Activated T-cell treated with anti-CD3 and anti-CD28 coated beads, Interleukin-2, amount 50 U/mL, for 4 hours (primary cell): ENCODE data around the gene PTGES2. TPM values are rescaled to one million over a fixed set of nuclear protein-coding genes. Genes with fewer than 3 reads are reported as not detected.

Experiments
- ATAC-seq, 2 donors: fragments of 200-7000 bp; cut with Tn5 transposase; one replicate each; pipeline ENCODE4 v1.10.0; 2021
- DNase-seq: peaks from one replicate; pipeline ENCODE4 v3.0.0-alpha.2; 2020
- H3K27me3 Mint-ChIP-seq: one replicate; pipeline ENCODE4 v1.8.0; 2021; ENCODE audit warnings: low read depth, mixed read lengths
- H3K36me3 Mint-ChIP-seq: one replicate; pipeline ENCODE4 v1.8.0; 2022; ENCODE audit warnings: mixed read lengths; ENCODE audit not compliant: insufficient read depth
- H3K4me1 Mint-ChIP-seq: one replicate; pipeline ENCODE4 v1.8.0; 2021; ENCODE audit warnings: low read depth, mixed read lengths
- H3K4me3 Mint-ChIP-seq: one replicate; pipeline ENCODE4 v1.8.0; 2021; ENCODE audit warnings: mild to moderate bottlenecking, moderate library complexity, mixed read lengths
- H3K9me3 Mint-ChIP-seq: one replicate; pipeline ENCODE4 v1.8.0; 2021; ENCODE audit warnings: mixed read lengths
- total RNA-seq, 3 donors: library from RNA; stranded (reverse); gene quantifications; one replicate each; pipeline ENCODE4 v1.2.1, GENCODE V29; 2021

PTGES2 gene
- total RNA-seq, 3 donors from 2014 or later, result 123 to 132 (median 123) TPM

GRCh38 chr9:128101690-128102089, 25.8 kb downstream of the PTGES2 start:
- H3K9me3 Mint-ChIP-seq, result no peaks in the 10 kb centered on the region
- no peaks in the 10 kb centered on the region for H3K27me3 Mint-ChIP-seq
- peaks cover 21% of the 10 kb centered on the region for H3K36me3 Mint-ChIP-seq
- H3K4me3 Mint-ChIP-seq, result no peak overlapping the region
- DNase-seq, result no peak
- ATAC-seq, result no peak
- H3K4me1 Mint-ChIP-seq, result peaks cover 52% of the 10 kb centered on the region

GRCh38 chr9:128101231-128101661, 26.3 kb downstream of the PTGES2 start:
- Mint-ChIP-seq H3K9me3 (no peaks in the 10 kb centered on the region), H3K4me3 (no peak overlapping the region), H3K36me3 (peaks cover 18% of the 10 kb centered on the region), H3K4me1 (peaks cover 53% of the 10 kb centered on the region), H3K27me3 (no peaks in the 10 kb centered on the region)
- DNase-seq (no peak), ATAC-seq (no peak)

GRCh38 chr9:128100581-128100980, 26.9 kb downstream of the PTGES2 start:
- peaks cover 53% of the 10 kb centered on the region for H3K4me1 Mint-ChIP-seq
- H3K36me3 Mint-ChIP-seq, result peaks cover 18% of the 10 kb centered on the region
- no peak overlapping the region for H3K4me3 Mint-ChIP-seq

GRCh38 chr9:128099932-128100491, 27.5 kb downstream of the PTGES2 start:
- no peak for DNase-seq
- H3K36me3 Mint-ChIP-seq, result peaks cover 18% of the 10 kb centered on the region
- no peak overlapping the region for H3K4me3 Mint-ChIP-seq
- no peak for ATAC-seq
- H3K9me3 Mint-ChIP-seq, result no peaks in the 10 kb centered on the region
- no peaks in the 10 kb centered on the region for H3K27me3 Mint-ChIP-seq
- H3K4me1 Mint-ChIP-seq, result peaks cover 59% of the 10 kb centered on the region

More at GRCh38 chr9:128100581-128100980, 26.9 kb downstream of the PTGES2 start:
- no peak for DNase-seq
- H3K9me3 Mint-ChIP-seq, result no peaks in the 10 kb centered on the region
- no peaks in the 10 kb centered on the region for H3K27me3 Mint-ChIP-seq
- no peak for ATAC-seq

GRCh38 chr9:128099231-128099931, 28.1 kb downstream of the PTGES2 start:
- Mint-ChIP-seq H3K4me1 (peaks cover 65% of the 10 kb centered on the region), H3K27me3 (no peaks in the 10 kb centered on the region), H3K9me3 (no peaks in the 10 kb centered on the region), H3K36me3 (peaks cover 20% of the 10 kb centered on the region), H3K4me3 (no peak overlapping the region)
- DNase-seq (no peak), ATAC-seq (no peak)

- DNase-seq (peak; percentile 72), ATAC-seq (peak; percentile 37 to 39)
- Mint-ChIP-seq H3K36me3 (peaks cover 19% of the 10 kb centered on the region), H3K4me1 (peaks cover 70% of the 10 kb centered on the region), H3K27me3 (no peaks in the 10 kb centered on the region), H3K4me3 (no peak overlapping the region), H3K9me3 (no peaks in the 10 kb centered on the region)
These were observed 29.0 kb downstream of the PTGES2 start for GRCh38 chr9:128098297-128099230.

- H3K27me3 Mint-ChIP-seq, result no peaks in the 10 kb centered on the region
- ATAC-seq, result no peak
- H3K36me3 Mint-ChIP-seq, result peaks cover 14% of the 10 kb centered on the region
- no peaks in the 10 kb centered on the region for H3K9me3 Mint-ChIP-seq
- DNase-seq, result no peak
- H3K4me3 Mint-ChIP-seq, result no peak overlapping the region
- peaks cover 70% of the 10 kb centered on the region for H3K4me1 Mint-ChIP-seq
These were observed 29.8 kb downstream of the PTGES2 start for GRCh38 chr9:128097543-128098296.

- Mint-ChIP-seq H3K4me3 (no peak overlapping the region), H3K36me3 (peaks cover 8% of the 10 kb centered on the region)
- ATAC-seq, result no peak
These were observed 30.7 kb downstream of the PTGES2 start for GRCh38 chr9:128096616-128097536.

GRCh38 chr9:128094950-128095544, 32.5 kb downstream of the PTGES2 start:
- ATAC-seq, result no peak
- H3K36me3 Mint-ChIP-seq, result peaks cover 3% of the 10 kb centered on the region

More at GRCh38 chr9:128096616-128097536, 30.7 kb downstream of the PTGES2 start:
- Mint-ChIP-seq H3K27me3 (no peaks in the 10 kb centered on the region), H3K9me3 (no peaks in the 10 kb centered on the region), H3K4me1 (peaks cover 75% of the 10 kb centered on the region)
- DNase-seq, result no peak

GRCh38 chr9:128094166-128094949, 33.2 kb downstream of the PTGES2 start:
- no peaks in the 10 kb centered on the region for H3K9me3 Mint-ChIP-seq
- ATAC-seq (peak; percentile 92 to 96), DNase-seq (peak; percentile 69)
- peaks cover 5% of the 10 kb centered on the region for H3K36me3 Mint-ChIP-seq
- H3K4me1 Mint-ChIP-seq, result peaks cover 82% of the 10 kb centered on the region
- peak overlapping the region; percentile 55 for H3K4me3 Mint-ChIP-seq
- H3K27me3 Mint-ChIP-seq, result no peaks in the 10 kb centered on the region

More at GRCh38 chr9:128094950-128095544, 32.5 kb downstream of the PTGES2 start:
- Mint-ChIP-seq H3K9me3 (no peaks in the 10 kb centered on the region), H3K27me3 (no peaks in the 10 kb centered on the region), H3K4me3 (peak overlapping the region; percentile 55), H3K4me1 (peaks cover 83% of the 10 kb centered on the region)
- no peak for DNase-seq

GRCh38 chr9:128093011-128093410, 34.5 kb downstream of the PTGES2 start:
- peaks cover 5% of the 10 kb centered on the region for H3K36me3 Mint-ChIP-seq
- ATAC-seq, result no peak

More at GRCh38 chr9:128093011-128093410, 34.5 kb downstream of the PTGES2 start:
- no peak for DNase-seq
- H3K4me3 Mint-ChIP-seq, result peak overlapping the region; percentile 33
- H3K9me3 Mint-ChIP-seq, result no peaks in the 10 kb centered on the region
- H3K4me1 Mint-ChIP-seq, result peaks cover 76% of the 10 kb centered on the region
- no peaks in the 10 kb centered on the region for H3K27me3 Mint-ChIP-seq
